ENCODE measurements around the gene VPS18.

DNA sequence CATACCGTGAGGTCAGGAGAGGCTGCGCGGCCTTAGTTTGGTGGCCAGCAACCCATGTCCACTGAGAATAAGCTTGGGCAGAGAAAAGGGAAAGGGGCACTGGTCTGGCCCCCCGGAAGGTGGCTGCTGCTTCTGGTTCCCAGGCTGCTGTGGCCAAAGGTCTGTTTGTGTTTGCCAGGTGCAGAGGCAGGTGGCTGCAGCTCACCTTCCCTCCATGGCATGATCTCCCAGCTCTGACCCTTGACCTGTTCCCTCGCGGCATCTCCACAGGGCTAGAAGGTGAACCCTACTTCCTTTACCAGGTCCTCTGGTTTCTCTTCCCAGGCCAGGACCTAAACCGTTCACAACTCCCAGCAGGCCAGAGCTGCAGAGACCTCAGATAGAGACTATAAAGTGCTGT, 13.8 kb downstream of the VPS18 start:
- TF ChIP-seq, protein P1, sequence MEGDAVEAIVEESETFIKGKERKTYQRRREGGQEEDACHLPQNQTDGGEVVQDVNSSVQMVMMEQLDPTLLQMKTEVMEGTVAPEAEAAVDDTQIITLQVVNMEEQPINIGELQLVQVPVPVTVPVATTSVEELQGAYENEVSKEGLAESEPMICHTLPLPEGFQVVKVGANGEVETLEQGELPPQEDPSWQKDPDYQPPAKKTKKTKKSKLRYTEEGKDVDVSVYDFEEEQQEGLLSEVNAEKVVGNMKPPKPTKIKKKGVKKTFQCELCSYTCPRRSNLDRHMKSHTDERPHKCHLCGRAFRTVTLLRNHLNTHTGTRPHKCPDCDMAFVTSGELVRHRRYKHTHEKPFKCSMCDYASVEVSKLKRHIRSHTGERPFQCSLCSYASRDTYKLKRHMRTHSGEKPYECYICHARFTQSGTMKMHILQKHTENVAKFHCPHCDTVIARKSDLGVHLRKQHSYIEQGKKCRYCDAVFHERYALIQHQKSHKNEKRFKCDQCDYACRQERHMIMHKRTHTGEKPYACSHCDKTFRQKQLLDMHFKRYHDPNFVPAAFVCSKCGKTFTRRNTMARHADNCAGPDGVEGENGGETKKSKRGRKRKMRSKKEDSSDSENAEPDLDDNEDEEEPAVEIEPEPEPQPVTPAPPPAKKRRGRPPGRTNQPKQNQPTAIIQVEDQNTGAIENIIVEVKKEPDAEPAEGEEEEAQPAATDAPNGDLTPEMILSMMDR (conservative IDR thresholded peaks at IDR 0.05; ENCODE audit: low read depth, low read length), result no peak
- no peak for TF ChIP-seq EZH2 (IDR thresholded peaks at IDR 0.05; ENCODE audit: borderline replicate concordance, low read depth, low read length, poor library complexity, severe bottlenecking)

Data from A673 (cell line).